GM12865 (cell line): ENCODE results near the gene ASPHD1.
"Not testable (repeated sequence)": the region's sequence is repeated elsewhere in the genome, so short reads cannot be mapped to it uniquely, and the experiment has no call there.

Source experiments
- DNase-seq: peaks from one replicate; pipeline ENCODE4 v3.0.0; 2010; ENCODE audit warnings: low read depth
- H3K4me3 ChIP-seq: 2 replicates; pipeline ENCODE4 v1.5.1; 2011; ENCODE audit warnings: mild to moderate bottlenecking, low read depth, low read length, control low read depth
- CTCF ChIP-seq: IDR thresholded peaks from 2 replicates; pipeline ENCODE4 v1.5.1; 2011; ENCODE audit warnings: low read length, control low read depth, low read depth, inconsistent platforms; ENCODE audit not compliant: insufficient read depth; ENCODE audit errors: missing control alignments

Gene ASPHD1

GRCh38 chr16:29907973-29908372 lies 7.7 kb downstream of the ASPHD1 start:
- no peak for TF ChIP-seq CTCF
- DNase-seq, result no peak
- H3K4me3 ChIP-seq, result no peak overlapping the region

- TF ChIP-seq CTCF, result no peak
- no peak overlapping the region for H3K4me3 ChIP-seq
- no peak for DNase-seq
Observed at GRCh38 chr16:29908719-29909220, 8.5 kb downstream of the ASPHD1 start.

- no peak overlapping the region for H3K4me3 ChIP-seq
- no peak for TF ChIP-seq CTCF
- no peak for DNase-seq
Observed at GRCh38 chr16:29909391-29909790, 9.1 kb downstream of the ASPHD1 start.

- DNase-seq, H3K4me3 ChIP-seq: not testable (repeated sequence)
Observed at GRCh38 chr16:29909851-29910250, 9.6 kb downstream of the ASPHD1 start.

- TF ChIP-seq CTCF, result no peak
- no peak for DNase-seq
Observed at GRCh38 chr16:29910819-29911675, 10.8 kb downstream of the ASPHD1 start.

GRCh38 chr16:29911676-29912010 lies 11.4 kb downstream of the ASPHD1 start:
- no peak overlapping the region for H3K4me3 ChIP-seq
- no peak for DNase-seq
- no peak for TF ChIP-seq CTCF

More at GRCh38 chr16:29910819-29911675, 10.8 kb downstream of the ASPHD1 start:
- H3K4me3 ChIP-seq, result no peak overlapping the region

GRCh38 chr16:29912087-29912486 lies 11.8 kb downstream of the ASPHD1 start:
- TF ChIP-seq CTCF, result no peak
- no peak for DNase-seq
- no peak overlapping the region for H3K4me3 ChIP-seq
